22Rv1 (cell line): ENCODE results near the gene RAD51B.
"Not testable (repeated sequence)": the region's sequence is repeated elsewhere in the genome, so short reads cannot be mapped to it uniquely, and the experiment has no call there.

Source experiments
- H3K27ac ChIP-seq: fragments of 450-650 bp; 2 replicates; pipeline ENCODE4 v1.5.1; 2017
- ZFX ChIP-seq: fragments of 450-650 bp; IDR thresholded peaks from 2 replicates; pipeline ENCODE4 v1.6.1; 2017; ENCODE audit warnings: antibody characterized with exemption, borderline replicate concordance
- TF ChIP-seq, protein P1 (sequence below): fragments of 450-650 bp; IDR thresholded peaks from 2 replicates; pipeline ENCODE4 v1.5.1; 2017; ENCODE audit warnings: mild to moderate bottlenecking

RAD51B gene

DNA sequence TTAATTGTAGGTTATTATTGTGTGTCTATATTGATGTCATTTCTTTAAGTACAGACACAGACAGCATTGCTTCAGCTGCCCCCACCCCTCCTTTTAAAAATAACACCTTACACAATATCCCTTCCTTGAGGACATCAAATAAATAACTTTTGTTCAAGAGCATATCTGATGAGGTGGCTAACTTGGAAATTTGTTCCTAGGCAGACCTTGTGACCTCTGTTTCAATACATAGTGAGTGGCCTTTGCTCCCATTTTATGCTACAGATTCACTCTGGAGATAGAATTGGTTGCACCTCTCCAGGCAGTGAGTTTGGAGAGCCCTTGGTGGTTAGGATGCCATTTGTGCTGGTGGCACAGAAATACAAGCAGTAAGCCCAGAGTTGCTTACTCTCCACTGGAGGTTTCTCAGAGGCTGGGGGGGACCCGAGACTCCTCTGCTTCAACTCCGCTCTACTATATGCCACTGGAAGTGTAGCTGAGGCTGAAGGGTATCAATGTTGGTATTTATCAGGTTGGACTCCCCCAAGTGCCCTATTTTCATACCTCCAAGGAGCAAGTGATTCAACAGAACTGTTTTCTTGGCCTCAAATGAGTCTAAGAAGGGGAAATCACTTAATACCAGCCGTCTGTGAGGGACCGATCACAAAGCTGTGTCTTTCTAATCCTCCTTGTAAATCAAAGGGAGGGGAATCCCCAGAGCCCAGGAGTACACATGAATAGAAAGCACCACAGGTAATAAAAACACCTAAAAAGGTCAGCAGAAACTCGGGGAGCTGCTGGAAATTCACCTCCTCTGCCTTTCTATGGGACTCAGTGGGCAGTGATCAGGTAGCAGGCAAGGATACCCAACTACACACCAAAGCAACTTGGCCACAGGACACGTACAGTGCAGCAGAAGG, 463.1 kb downstream of the RAD51B start:
- TF ChIP-seq, protein P1, sequence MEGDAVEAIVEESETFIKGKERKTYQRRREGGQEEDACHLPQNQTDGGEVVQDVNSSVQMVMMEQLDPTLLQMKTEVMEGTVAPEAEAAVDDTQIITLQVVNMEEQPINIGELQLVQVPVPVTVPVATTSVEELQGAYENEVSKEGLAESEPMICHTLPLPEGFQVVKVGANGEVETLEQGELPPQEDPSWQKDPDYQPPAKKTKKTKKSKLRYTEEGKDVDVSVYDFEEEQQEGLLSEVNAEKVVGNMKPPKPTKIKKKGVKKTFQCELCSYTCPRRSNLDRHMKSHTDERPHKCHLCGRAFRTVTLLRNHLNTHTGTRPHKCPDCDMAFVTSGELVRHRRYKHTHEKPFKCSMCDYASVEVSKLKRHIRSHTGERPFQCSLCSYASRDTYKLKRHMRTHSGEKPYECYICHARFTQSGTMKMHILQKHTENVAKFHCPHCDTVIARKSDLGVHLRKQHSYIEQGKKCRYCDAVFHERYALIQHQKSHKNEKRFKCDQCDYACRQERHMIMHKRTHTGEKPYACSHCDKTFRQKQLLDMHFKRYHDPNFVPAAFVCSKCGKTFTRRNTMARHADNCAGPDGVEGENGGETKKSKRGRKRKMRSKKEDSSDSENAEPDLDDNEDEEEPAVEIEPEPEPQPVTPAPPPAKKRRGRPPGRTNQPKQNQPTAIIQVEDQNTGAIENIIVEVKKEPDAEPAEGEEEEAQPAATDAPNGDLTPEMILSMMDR: no peak
- no peak for TF ChIP-seq ZFX
- no peak overlapping the region for H3K27ac ChIP-seq

DNA sequence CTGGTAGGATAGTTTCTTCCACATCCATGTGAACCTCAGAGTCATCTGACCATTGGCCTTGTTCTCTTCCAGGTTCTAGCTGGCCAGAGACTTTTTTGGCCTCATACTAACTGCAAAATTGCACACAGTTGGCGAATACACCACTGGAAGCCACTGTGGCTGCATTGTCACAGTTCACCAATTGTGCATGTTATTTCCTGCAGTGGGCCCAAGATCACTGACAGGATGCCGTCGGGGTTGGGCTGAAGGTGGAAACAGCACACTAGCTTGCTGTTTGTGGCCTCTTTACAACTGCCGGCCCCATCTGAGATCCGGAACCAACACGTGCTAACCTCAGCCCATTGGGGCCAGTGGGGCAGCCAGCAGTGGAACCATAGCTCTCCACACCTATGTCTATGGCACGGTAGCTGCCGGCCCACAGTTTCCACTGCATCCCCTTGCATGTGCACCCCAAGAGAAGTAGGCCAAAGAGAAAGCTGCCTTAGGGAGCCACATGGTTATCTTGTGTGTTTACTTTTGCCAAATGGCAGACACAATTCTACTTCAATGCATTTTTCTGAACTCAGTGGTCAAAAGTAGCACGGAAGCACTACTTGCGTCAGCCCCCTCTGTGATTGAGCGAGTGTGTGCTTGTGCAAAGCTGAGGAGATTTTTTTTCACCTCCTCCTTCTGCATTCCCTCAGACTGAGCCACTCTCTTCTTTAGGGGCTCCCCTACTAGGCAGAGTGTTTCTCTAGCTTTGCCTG, 464.0 kb downstream of the RAD51B start:
- TF ChIP-seq, protein P1: no peak
- TF ChIP-seq ZFX: no peak
- no peak overlapping the region for H3K27ac ChIP-seq

DNA sequence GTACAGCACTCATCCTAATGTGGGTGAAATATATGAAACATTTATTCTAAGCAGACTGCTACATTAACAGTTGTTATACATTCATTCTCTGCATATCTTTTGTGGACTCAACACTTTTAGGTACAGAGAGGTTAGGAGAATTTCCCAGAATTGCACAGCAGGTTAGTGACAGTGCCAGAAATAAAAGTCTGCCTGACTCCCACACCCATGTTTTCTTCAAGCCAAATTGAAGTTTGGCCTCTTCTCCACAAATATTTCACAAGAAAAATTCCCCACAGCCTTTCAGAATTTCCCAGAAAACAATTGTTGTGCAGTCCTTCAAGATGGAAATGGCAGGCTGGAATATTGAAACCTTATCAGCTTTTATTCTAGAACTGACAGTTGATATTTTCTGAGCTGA, 464.8 kb downstream of the RAD51B start:
- no peak overlapping the region for H3K27ac ChIP-seq
- TF ChIP-seq, protein P1: no peak
- TF ChIP-seq ZFX: no peak

DNA sequence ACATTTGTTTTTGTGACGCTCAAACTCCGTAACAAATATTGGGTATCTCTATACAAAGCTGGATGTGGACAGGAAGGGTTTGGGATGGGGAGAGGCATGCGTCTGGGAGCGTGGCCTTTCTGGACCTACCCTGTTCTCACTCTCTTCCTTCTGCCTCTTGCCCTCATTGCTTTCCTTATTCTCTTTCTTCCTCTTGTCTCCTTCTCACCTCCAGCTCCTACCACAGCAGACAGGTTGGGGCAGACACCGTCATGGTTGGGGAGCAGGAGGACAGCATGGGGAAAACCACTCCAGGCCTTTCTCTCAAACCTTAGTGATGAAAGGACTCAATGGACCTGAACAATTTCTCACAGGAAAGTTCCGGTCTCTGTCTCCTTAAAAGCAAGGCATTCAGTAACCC, 465.3 kb downstream of the RAD51B start:
- TF ChIP-seq, protein P1: no peak
- no peak for TF ChIP-seq ZFX
- H3K27ac ChIP-seq: no peak overlapping the region

DNA sequence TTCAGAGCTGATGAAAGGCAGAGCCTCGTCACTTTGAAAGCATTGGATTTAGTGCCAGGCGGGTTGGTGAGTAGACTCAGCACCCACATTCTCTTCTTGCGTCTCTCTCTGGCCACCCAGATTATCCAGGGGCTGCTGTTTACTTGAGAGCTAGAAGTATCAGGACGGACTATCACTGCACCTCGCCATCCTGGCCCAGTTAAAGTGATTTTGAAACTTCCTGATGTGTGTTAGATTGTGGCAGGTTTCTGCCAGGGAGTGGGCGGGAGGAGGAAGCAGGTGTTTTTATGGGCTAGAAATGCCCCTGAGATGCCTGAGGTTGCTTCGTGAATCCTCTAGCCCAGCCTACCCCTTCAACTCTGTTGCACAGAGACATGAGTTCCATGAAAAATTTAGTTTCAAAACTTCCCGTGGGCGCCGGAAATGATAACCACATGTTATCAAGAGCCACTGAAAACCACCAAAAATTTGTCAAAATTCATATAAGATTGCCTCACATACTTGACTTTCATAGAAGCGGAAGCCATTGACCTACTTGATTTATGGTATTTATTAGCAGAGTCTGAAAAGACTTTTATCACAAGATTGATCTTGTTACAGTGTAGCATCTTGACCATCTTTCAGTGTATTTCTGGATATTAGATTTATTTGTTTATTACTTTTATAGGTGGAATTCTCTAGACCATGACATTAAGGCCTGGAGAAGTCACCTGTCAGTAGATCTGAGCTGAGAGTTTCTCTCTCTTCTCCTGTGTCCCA, 466.0 kb downstream of the RAD51B start:
- TF ChIP-seq, protein P1: no peak
- TF ChIP-seq ZFX: no peak
- H3K27ac ChIP-seq: no peak overlapping the region

DNA sequence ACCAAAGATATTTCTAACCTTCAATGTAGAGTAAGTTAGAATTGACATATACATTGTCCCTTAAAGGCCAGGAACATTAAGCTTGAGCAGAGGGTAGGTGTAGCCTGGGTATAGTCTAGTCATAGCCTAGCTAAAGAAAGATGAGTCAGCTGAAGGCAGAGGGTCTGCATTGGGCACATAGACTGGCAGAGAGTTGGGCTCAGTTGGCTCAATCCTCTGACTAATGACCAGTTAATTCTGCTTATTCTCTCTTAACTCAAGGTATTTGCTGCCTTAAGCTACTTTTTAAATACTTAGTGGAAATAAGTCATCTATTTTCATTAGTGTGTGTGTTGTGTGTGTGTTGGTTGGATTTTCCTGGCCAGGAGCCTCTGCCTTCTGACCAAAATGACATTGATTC, 467.1 kb downstream of the RAD51B start:
- TF ChIP-seq ZFX: no peak
- TF ChIP-seq, protein P1: no peak
- H3K27ac ChIP-seq: no peak overlapping the region

DNA sequence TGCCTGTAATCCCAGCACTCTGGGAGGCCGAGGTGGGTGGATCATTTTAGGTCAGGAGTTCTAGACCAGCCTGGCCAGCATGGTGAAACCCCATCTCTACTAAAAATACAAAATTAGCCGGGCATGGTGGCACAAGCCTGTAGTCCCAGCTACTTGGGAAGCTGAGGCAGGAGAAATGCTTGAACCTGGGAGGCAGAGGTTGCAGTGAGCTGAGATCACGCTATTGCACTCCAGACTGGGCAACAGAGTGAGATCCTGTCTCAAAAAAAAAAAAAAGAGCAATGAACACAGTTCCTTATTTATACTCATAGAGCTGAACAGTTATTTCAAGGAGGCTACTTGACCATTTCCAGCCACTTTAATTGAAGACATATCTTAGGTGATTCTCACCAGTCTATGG, 469.9 kb downstream of the RAD51B start:
- H3K27ac ChIP-seq: not testable (repeated sequence)
